K562 (cell line): Measurements from ENCODE around the gene UBE3B. TPM values are rescaled to one million over a fixed set of nuclear protein-coding genes. Genes with fewer than 3 reads are reported as not detected.

Experiments
- ATAC-seq: fragments of 200-7000 bp; cut with Tn5 transposase; 3 replicates; pipeline ENCODE4 v1.9.1; 2020; ENCODE audit warnings: moderate library complexity
- BruUV-seq: library from RNA; stranded (reverse); fragments of 400-500 nt; replicated peaks from 2 replicates; lab custom pipeline; 2021; lab: Mats Ljungman, UMichigan
- CTCF ChIA-PET: fragments of 300-600 bp; formaldehyde crosslinking; extraction: SDS; loops from one replicate; lab custom pipeline; 2021; ENCODE audit warnings: low intra/inter-chr PET ratio; lab: Yijun Ruan, JAX
- POLR2A ChIA-PET: fragments of 300-600, 350-650 bp; sonication (Branson Sonifier 250); formaldehyde crosslinking; extraction: SDS; loops from one replicate; lab custom pipeline; 2021; ENCODE audit warnings: antibody characterized with exemption, inconsistent platforms; lab: Yijun Ruan, JAX
- DNase-seq, 4 experiments: peaks; one replicate each; pipeline versions ENCODE4 v3.0.0 to v3.0.0-alpha.2; 2011 to 2018; ENCODE audit warnings: low spot score in 3 of 4, mixed read lengths in 3 of 4; ENCODE audit errors: extremely low read depth in 1 of 4
- FAIRE-seq: peaks from 2 replicates; lab custom pipeline; 2011; peaks lifted over from hg19 to GRCh38; lab: Jason Lieb, UNC
- H2AFZ ChIP-seq: 2 replicates; pipeline ENCODE4 v1.6.0; 2011; ENCODE audit warnings: low read depth, low read length, control low read depth, inconsistent platforms
- H3K27ac ChIP-seq: fragments of 200-600 bp; 3 replicates; pipeline ENCODE4 v1.8.0; 2011; ENCODE audit warnings: low read depth, mild to moderate bottlenecking, control low read depth, inconsistent platforms, low read length, moderate library complexity, mixed read lengths; ENCODE audit errors: extremely low read depth
- H3K27me3 ChIP-seq, 2 experiments: fragments of 300-600 bp in 1 of 2; 2 replicates in 1 of 2; 3 replicates in 1 of 2; pipeline versions ENCODE4 v1.6.0 to v1.8.0; 2011; ENCODE audit warnings: inconsistent platforms in 2 of 2, low read length in 2 of 2, mild to moderate bottlenecking in 1 of 2, mixed read lengths in 1 of 2, moderate library complexity in 1 of 2; ENCODE audit not compliant: control insufficient read depth in 2 of 2, insufficient read depth in 2 of 2
- H3K36me3 ChIP-seq: fragments of 300-600 bp; 3 replicates; pipeline ENCODE4 v1.8.0; 2011; ENCODE audit warnings: mild to moderate bottlenecking, low read length, inconsistent platforms; ENCODE audit not compliant: control insufficient read depth, insufficient read depth
- H3K4me1 ChIP-seq, 2 experiments: fragments of 200-600 bp in 1 of 2; replicated peaks in 1 of 2; 2 replicates in 1 of 2; 3 replicates in 1 of 2; pipeline versions ENCODE4 v1.5.1 to v1.8.0; 2011; ENCODE audit warnings: inconsistent platforms in 2 of 2, low read length in 2 of 2, mild to moderate bottlenecking in 1 of 2, mixed read lengths in 1 of 2, moderate library complexity in 1 of 2; ENCODE audit not compliant: control insufficient read depth in 2 of 2, insufficient read depth in 2 of 2
- H3K4me2 ChIP-seq: 2 replicates; pipeline ENCODE4 v1.6.1; 2011; ENCODE audit warnings: low read length, control low read depth, inconsistent platforms, mixed read lengths; ENCODE audit not compliant: insufficient read depth
- H3K4me3 ChIP-seq: fragments of 200-600 bp; sonication (generic), shearing (Covaris generic); 2 replicates; pipeline ENCODE4 v1.5.1; 2016; ENCODE audit warnings: control low read depth, inconsistent platforms
- H3K79me2 ChIP-seq: fragments of 200-600 bp; 3 replicates; pipeline ENCODE4 v1.8.0; 2011; ENCODE audit warnings: low read length, inconsistent platforms; ENCODE audit not compliant: control insufficient read depth, insufficient read depth
- H3K9ac ChIP-seq, 2 experiments: 2 replicates each; pipeline versions ENCODE4 v1.6.0 to v1.6.1; 2011; ENCODE audit warnings: low read depth in 2 of 2, low read length in 2 of 2, control low read depth in 1 of 2, inconsistent platforms in 1 of 2, mild to moderate bottlenecking in 1 of 2, mixed read lengths in 1 of 2; ENCODE audit not compliant: insufficient read depth in 1 of 2
- H3K9me1 ChIP-seq: one replicate; pipeline ENCODE4 v1.6.0; 2011; ENCODE audit warnings: inconsistent platforms, mild to moderate bottlenecking, low read length, moderate library complexity; ENCODE audit not compliant: control insufficient read depth, insufficient read depth
- H3K9me3 ChIP-seq: replicated peaks from 2 replicates; pipeline ENCODE4 v1.5.1; 2011; ENCODE audit warnings: low read depth, low read length, inconsistent platforms; ENCODE audit not compliant: control insufficient read depth, insufficient read depth
- H4K20me1 ChIP-seq: replicated peaks from 2 replicates; pipeline ENCODE4 v1.6.1; 2011; ENCODE audit warnings: low read length, inconsistent platforms, mixed read lengths; ENCODE audit not compliant: control insufficient read depth, insufficient read depth
- ADNP ChIP-seq: fragments of 200-800 bp; sonication (Bioruptor generic); IDR thresholded peaks from 2 replicates; pipeline ENCODE4 v1.6.1; 2016; ENCODE audit warnings: missing genetic modification characterization, missing compliant biosample characterization
- ATF6 ChIP-seq: sonication (generic); formaldehyde crosslinking; IDR thresholded peaks from 2 replicates; pipeline ENCODE4 v1.4.0; 2020; ENCODE audit warnings: mild to moderate bottlenecking, missing genetic modification reagents
- CAMTA2 ChIP-seq: fragments of 250-450 bp; sonication (Bioruptor Pico); conservative IDR thresholded peaks from 2 replicates; pipeline ENCODE4 v1.5.1; 2022
- COPS2 ChIP-seq: fragments of 450-650 bp; conservative IDR thresholded peaks from 2 replicates; pipeline ENCODE4 v1.6.1; 2016; ENCODE audit warnings: mild to moderate bottlenecking, moderate library complexity
- DIDO1 ChIP-seq: fragments of 450-650 bp; IDR thresholded peaks from 2 replicates; pipeline ENCODE4 v1.6.1; 2016; ENCODE audit warnings: low read depth, missing biosample characterization, missing genetic modification characterization
- HOMEZ ChIP-seq: fragments of 250-450 bp; sonication (Bioruptor Pico); IDR thresholded peaks from 2 replicates; pipeline ENCODE4 v1.4.0; 2020; ENCODE audit warnings: mild to moderate bottlenecking, moderate library complexity
- KAT7 ChIP-seq: sonication (generic); formaldehyde crosslinking; IDR thresholded peaks from 2 replicates; pipeline ENCODE4 v1.8.0; 2022; ENCODE audit warnings: missing genetic modification reagents, mild to moderate bottlenecking, borderline replicate concordance
- NR4A1 ChIP-seq, 2 experiments: fragments of 250-450 bp in 1 of 2; fragments of 450-650 bp in 1 of 2; sonication (Bioruptor Pico) in 1 of 2; IDR thresholded peaks; 2 replicates each; pipeline versions ENCODE4 v1.4.0 to v1.6.1; 2016 to 2020; ENCODE audit warnings: mild to moderate bottlenecking in 2 of 2, missing compliant biosample characterization in 1 of 2, missing genetic modification characterization in 1 of 2, moderate library complexity in 1 of 2
- SNRNP70 ChIP-seq: fragments of 200-400 bp; formaldehyde crosslinking; optimal IDR thresholded peaks from 2 replicates; pipeline ENCODE3; 2017; ENCODE audit warnings: low read depth, low read length
- USF2 ChIP-seq: sonication (generic); formaldehyde crosslinking; IDR thresholded peaks from 2 replicates; pipeline ENCODE4 v1.5.0; 2020; ENCODE audit warnings: missing genetic modification reagents
- ZFP1 ChIP-seq: fragments of 450-650 bp; formaldehyde crosslinking; IDR thresholded peaks from 2 replicates; pipeline ENCODE4 v1.4.0; 2020; ENCODE audit warnings: mild to moderate bottlenecking, mixed read lengths
- ZNF175 ChIP-seq: fragments of 200-800 bp; sonication (Bioruptor generic); IDR thresholded peaks from 2 replicates; pipeline ENCODE4 v1.6.1; 2016; ENCODE audit warnings: low read depth, mild to moderate bottlenecking, missing genetic modification characterization, missing compliant biosample characterization
- ZNF282 ChIP-seq: sonication (generic); formaldehyde crosslinking; IDR thresholded peaks from 2 replicates; pipeline ENCODE4 v1.8.1; 2023; ENCODE audit warnings: missing genetic modification reagents
- ZNF436 ChIP-seq: fragments of 250-450, 450-650 bp; sonication (Bioruptor Pico); formaldehyde crosslinking; IDR thresholded peaks from 2 replicates; pipeline ENCODE4 v1.7.0; 2020; ENCODE audit warnings: mild to moderate bottlenecking
- WGBS: fragments of 100-300 bp; shearing (Covaris generic); methylation state at CpG from one replicate; pipeline ENCODE4 v1.1.6; 2016; ENCODE audit warnings: low coverage, mixed read lengths; ENCODE audit not compliant: insufficient coverage; ENCODE audit errors: missing lambda C conversion rate; 5-methylcytosine and 5-hydroxymethylcytosine counted together
- in situ Hi-C: fragments of 300-500 bp; cut with MboI; formaldehyde crosslinking; loops from 4 replicates; pipeline ENCODE4 v1.15.0; 2018; ENCODE audit warnings: inconsistent platforms, mixed read lengths
- intact Hi-C: fragments of 100-400 bp; cut with micrococcal nuclease; formaldehyde crosslinking; loops from 2 replicates; pipeline ENCODE4 v1.14.2; 2022
- polyA plus RNA-seq, 8 experiments: library from polyadenylated mRNA; depleted of rRNA in 4 of 8; stranded (reverse) in 5 of 8; unstranded in 3 of 8; fragments of >200 nt; fragmentation: Nextera tagmentation in 2 of 8; fragmentation: Illumina TruSeq in 1 of 8; extraction: Ambion mirVana in 2 of 8; extraction: Trizol in 1 of 8; gene quantifications; 2 replicates each; pipeline versions ENCODE4 v1.2.1 to v1.2.3, GENCODE V29; 2011 to 2014; ENCODE audit warnings: inconsistent platforms in 1 of 8, missing spikeins in 1 of 8
- total RNA-seq, 7 experiments: library from RNA; depleted of rRNA in 6 of 7; stranded (reverse); fragments of >200 nt in 6 of 7; fragmentation: Illumina TruSeq in 2 of 7; extraction: Trizol in 2 of 7; gene quantifications; 2 replicates each; pipeline versions ENCODE4 v1.2.1 to v1.2.3, GENCODE V29; 2011 to 2021; ENCODE audit warnings: low replicate concordance in 1 of 7

Gene UBE3B
- total and polyA plus RNA-seq, 9 of the 15 experiments (the other 6 are each of a cell fraction or from before 2014, with no cell fraction given) = 7.6 to 23.6 (median 15.5) TPM

GRCh38 chr12:109480356-109480755 is 2.9 kb downstream of the UBE3B start:
- peaks cover 9 to 11% of the 10 kb centered on the region in 2 experiments; a peak in 4 of 5 replicates for H3K4me1 ChIP-seq
- CTCF ChIA-PET = no interaction called here
- intact Hi-C loops = no loop called here
- H3K79me2 ChIP-seq = peaks cover 37% of the 10 kb centered on the region
- H3K27me3 ChIP-seq = no peaks in the 10 kb centered on the region
- H3K27ac ChIP-seq = no peak overlapping the region
- H3K36me3 ChIP-seq = peaks cover 19% of the 10 kb centered on the region; the same call in 2 of the 3 replicates
- no peak overlapping the region for H2AFZ ChIP-seq
- no peak overlapping the region for H3K9ac ChIP-seq
- no peak for TF ChIP-seq ZFP1 (CRISPR knock-in tag)
- no peak for TF ChIP-seq USF2 (CRISPR knock-in tag)
- no peak for TF ChIP-seq DIDO1 (tag)
- TF ChIP-seq CAMTA2 (CRISPR knock-in tag) = no peak
- TF ChIP-seq KAT7 (CRISPR knock-in tag) = no peak
- no peak for TF ChIP-seq SNRNP70
- no peak for TF ChIP-seq COPS2
- no peak for TF ChIP-seq HOMEZ
- no peak for TF ChIP-seq NR4A1 (CRISPR knock-in tag; IDR thresholded peaks at IDR 0.05)
- no peak for TF ChIP-seq NR4A1 (tag; IDR thresholded peaks at IDR 0.05)
- no peak for TF ChIP-seq ZNF282 (CRISPR knock-in tag)
- TF ChIP-seq ATF6 (CRISPR knock-in tag) = no peak
- no peak for TF ChIP-seq ZNF436
- no peak for TF ChIP-seq ZNF175
- no peak for TF ChIP-seq ADNP (tag)
- TF ChIP-seq, all 486 proteins: peak for 0
- no TSS peak for BruUV-seq
- Histone ChIP-seq H3K9me1 (no peaks in the 10 kb centered on the region), H4K20me1 (0 out of 2 replicates have a peak, but pooled peaks cover 7% of the 10 kb centered on the region), H3K4me2 (no peak overlapping the region), H3K9me3 (no peaks in the 10 kb centered on the region), H3K4me3 (no peak overlapping the region)
- DNase-seq = no peak
- POLR2A ChIA-PET = no interaction called here
- in situ Hi-C loops = no loop called here
- no peak for ATAC-seq
- WGBS = 88% methylated on average over 3 of the region's 4 CpGs
- no peak for FAIRE-seq
